HCT116 (cell line): ENCODE data around the gene SLC6A2. TPM values are rescaled to one million over a fixed set of nuclear protein-coding genes. Genes with fewer than 3 reads are reported as not detected.

ENCODE experiments used
- ATAC-seq: fragments of 200-7000 bp; cut with Tn5 transposase; 2 replicates; pipeline ENCODE4 v1.9.1; 2020; ENCODE audit warnings: mild to moderate bottlenecking, moderate library complexity
- BruUV-seq: library from RNA; stranded (reverse); fragments of 400-500 nt; replicated peaks from 2 replicates; lab custom pipeline; 2021; lab: Mats Ljungman, UMichigan
- CTCF ChIA-PET: fragments of 300-600 bp; sonication (Branson Sonifier 250); formaldehyde crosslinking; loops from one replicate; lab custom pipeline; 2021; ENCODE audit warnings: antibody characterized with exemption; lab: Charles Lee
- POLR2A ChIA-PET: fragments of 300-600, 350-600 bp; sonication (Branson Sonifier 250); formaldehyde crosslinking; loops from one replicate; lab custom pipeline; 2021; ENCODE audit warnings: antibody characterized with exemption; lab: Charles Lee
- RAD21 ChIA-PET, 2 experiments: fragments of 300-600 bp; sonication (Branson Sonifier 250); formaldehyde crosslinking; loops; one replicate each; lab custom pipeline; 2023; ENCODE audit warnings: low total read pairs in 2 of 2; ENCODE audit not compliant: uncharacterized antibody in 2 of 2, unreplicated experiment in 2 of 2, low non-redundant PET in 1 of 2; lab: Charles Lee
- DNase-seq: peaks from one replicate; pipeline ENCODE4 v3.0.0-alpha.2; 2010; ENCODE audit warnings: low read depth, low spot score
- H2AFZ ChIP-seq: fragments of 200-600 bp; shearing (Covaris generic), sonication (generic); 2 replicates; pipeline ENCODE4 v1.6.1; 2017; ENCODE audit warnings: low read depth, mixed run types, mixed read lengths, antibody characterized with exemption, low read length; ENCODE audit not compliant: poor library complexity, severe bottlenecking
- H3K27ac ChIP-seq: 2 replicates; pipeline ENCODE4 v1.5.1; 2012; ENCODE audit warnings: low read depth, low read length
- H3K27me3 ChIP-seq: fragments of 200-600 bp; sonication (generic); 2 replicates; pipeline ENCODE4 v1.6.1; 2016; ENCODE audit warnings: mixed run types, low read length, mixed read lengths; ENCODE audit not compliant: insufficient read depth
- H3K36me3 ChIP-seq, 2 experiments: fragments of 200-500 bp in 1 of 2; fragments of 200-600 bp in 1 of 2; sonication (Bioruptor generic) in 1 of 2; sonication (generic) in 1 of 2; 2 replicates each; pipeline versions ENCODE4 v1.5.1 to v1.6.1; 2014 to 2016; ENCODE audit warnings: low read length in 2 of 2, inconsistent platforms in 1 of 2, mixed read lengths in 1 of 2, mixed run types in 1 of 2; ENCODE audit not compliant: insufficient read depth in 2 of 2, control insufficient read depth in 1 of 2
- H3K4me1 ChIP-seq, 2 experiments: fragments of 200-600 bp in 1 of 2; sonication (generic) in 1 of 2; 2 replicates each; pipeline versions ENCODE4 v1.5.1 to v1.6.1; 2012 to 2017; ENCODE audit warnings: low read length in 2 of 2, inconsistent platforms in 1 of 2, mild to moderate bottlenecking in 1 of 2, mixed read lengths in 1 of 2, mixed run types in 1 of 2, moderate library complexity in 1 of 2; ENCODE audit not compliant: insufficient read depth in 2 of 2, control insufficient read depth in 1 of 2
- H3K4me2 ChIP-seq: fragments of 200-600 bp; sonication (generic); 2 replicates; pipeline ENCODE4 v1.6.1; 2017; ENCODE audit warnings: mixed run types, low read length, mixed read lengths
- H3K4me3 ChIP-seq, 2 experiments: fragments of 200-600 bp in 1 of 2; sonication (generic) in 1 of 2; replicated peaks in 1 of 2; 2 replicates each; pipeline ENCODE4 v1.5.1; 2011 to 2016; ENCODE audit warnings: low read length in 2 of 2, control low read depth in 1 of 2, low read depth in 1 of 2, mild to moderate bottlenecking in 1 of 2, mixed read lengths in 1 of 2, mixed run types in 1 of 2
- H3K79me2 ChIP-seq: fragments of 200-600 bp; sonication (generic); 2 replicates; pipeline ENCODE4 v1.6.1; 2017; ENCODE audit warnings: mild to moderate bottlenecking, mixed run types, low read length, moderate library complexity, mixed read lengths; ENCODE audit not compliant: insufficient read depth
- H3K9ac ChIP-seq: fragments of 200-600 bp; sonication (generic); 2 replicates; pipeline ENCODE4 v1.6.1; 2016; ENCODE audit warnings: low read length, mixed read lengths
- H3K9me2 ChIP-seq: fragments of 200-600 bp; sonication (generic), shearing (Covaris generic); 2 replicates; pipeline ENCODE4 v1.6.1; 2017; ENCODE audit warnings: mixed run types, mild to moderate bottlenecking, moderate library complexity; ENCODE audit not compliant: insufficient read depth
- H3K9me3 ChIP-seq, 2 experiments: fragments of 200-500 bp in 1 of 2; fragments of 200-600 bp in 1 of 2; sonication (Bioruptor generic) in 1 of 2; sonication (generic) in 1 of 2; 2 replicates each; pipeline ENCODE4 v1.6.1; 2014 to 2017; ENCODE audit warnings: low read length in 2 of 2, mixed read lengths in 2 of 2, inconsistent platforms in 1 of 2, low read depth in 1 of 2, mild to moderate bottlenecking in 1 of 2, mixed run types in 1 of 2, moderate library complexity in 1 of 2; ENCODE audit not compliant: control insufficient read depth in 1 of 2, insufficient read depth in 1 of 2
- H4K20me1 ChIP-seq: fragments of 200-600 bp; sonication (generic), shearing (Covaris generic); 2 replicates; pipeline ENCODE4 v1.6.1; 2017; ENCODE audit warnings: mixed run types, mild to moderate bottlenecking, moderate library complexity; ENCODE audit not compliant: insufficient read depth
- CEBPB ChIP-seq: IDR thresholded peaks from 2 replicates; pipeline ENCODE4 v1.6.1; 2012; ENCODE audit warnings: low read depth
- EGR1 ChIP-seq: IDR thresholded peaks from 2 replicates; pipeline ENCODE4 v1.6.1; 2012; ENCODE audit warnings: low read depth
- ELF1 ChIP-seq: IDR thresholded peaks from 2 replicates; pipeline ENCODE4 v1.6.1; 2012; ENCODE audit warnings: low read depth, borderline replicate concordance
- EZH2 ChIP-seq: fragments of 200-600 bp; sonication (generic); IDR thresholded peaks from 2 replicates; pipeline ENCODE4 v1.6.1; 2017; ENCODE audit warnings: antibody characterized with exemption, mixed run types
- FOSL1 ChIP-seq: IDR thresholded peaks from 2 replicates; pipeline ENCODE4 v1.6.1; 2012; ENCODE audit warnings: low read depth
- POLR2AphosphoS5 ChIP-seq: IDR thresholded peaks from 2 replicates; pipeline ENCODE4 v1.6.1; 2011; ENCODE audit warnings: mild to moderate bottlenecking, low read depth, low read length, moderate library complexity
- RAD21 ChIP-seq: IDR thresholded peaks from 2 replicates; pipeline ENCODE4 v1.6.1; 2012; ENCODE audit warnings: low read depth, mild to moderate bottlenecking
- SIN3A ChIP-seq: IDR thresholded peaks from 2 replicates; pipeline ENCODE4 v1.6.1; 2012; ENCODE audit warnings: low read depth
- SP1 ChIP-seq: IDR thresholded peaks from 2 replicates; pipeline ENCODE4 v1.6.1; 2012; ENCODE audit warnings: low read depth
- SRF ChIP-seq: IDR thresholded peaks from 2 replicates; pipeline ENCODE4 v1.6.1; 2012; ENCODE audit warnings: low read depth
- ZFX ChIP-seq: fragments of 450-650 bp; IDR thresholded peaks from 2 replicates; pipeline ENCODE4 v1.6.1; 2017
- ZNF274 ChIP-seq: fragments of 200-500 bp; sonication (Bioruptor generic); IDR thresholded peaks from 2 replicates; pipeline ENCODE4 v1.6.1; 2014; ENCODE audit warnings: mild to moderate bottlenecking, low read depth, low read length, inconsistent platforms
- intact Hi-C: fragments of 100-400 bp; cut with micrococcal nuclease; formaldehyde crosslinking; loops from 2 replicates; pipeline ENCODE4 v1.10.0; 2022
- total RNA-seq: library from RNA; stranded (reverse); gene quantifications from one replicate; pipeline ENCODE4 v1.2.1, GENCODE V29; 2021; ENCODE audit not compliant: unreplicated experiment

SLC6A2 gene
- total RNA-seq, 1 experiment from 2014 or later = not detected

DNA sequence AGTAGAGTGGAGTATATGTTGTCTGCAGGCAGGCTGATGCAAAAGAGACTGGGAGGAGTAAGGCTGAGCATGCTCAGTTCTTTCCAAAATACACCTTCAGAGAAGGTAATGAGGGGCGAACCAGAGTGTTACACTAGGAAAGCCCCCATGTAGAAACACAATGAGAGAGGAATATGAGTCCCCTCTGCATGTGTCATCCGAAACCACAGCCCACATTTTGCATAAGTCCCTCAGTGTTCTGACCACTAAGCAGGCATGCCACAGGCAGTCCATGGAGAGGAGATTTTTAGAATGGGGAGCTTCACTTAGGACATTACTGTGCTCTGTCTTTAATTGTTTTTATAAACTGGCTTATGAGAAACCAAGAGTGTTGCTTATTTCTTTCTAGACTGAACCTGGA, 32.0 kb downstream of the SLC6A2 start:
- H2AFZ ChIP-seq = no peak overlapping the region
- H3K79me2 ChIP-seq = no peaks in the 10 kb centered on the region
- H3K27me3 ChIP-seq = peaks cover 31% of the 10 kb centered on the region
- H3K4me1 ChIP-seq = no peaks in the 10 kb centered on the region
- DNase-seq (no peak), ATAC-seq (no peak)
- no peak overlapping the region for H3K4me3 ChIP-seq
- H4K20me1 ChIP-seq = no peaks in the 10 kb centered on the region
- H3K9me3 ChIP-seq = no peaks in the 10 kb centered on the region
- RAD21 ChIA-PET = no interaction called here
- no peak overlapping the region for H3K4me2 ChIP-seq
- no peaks in the 10 kb centered on the region for H3K36me3 ChIP-seq
- CTCF ChIA-PET = no interaction called here
- TF ChIP-seq SRF (no peak), SP1 (no peak)
- H3K9ac ChIP-seq = no peak overlapping the region
- POLR2A ChIA-PET = no interaction called here
- H3K9me2 ChIP-seq = no peaks in the 10 kb centered on the region
- intact Hi-C loops = no loop called here
- H3K27ac ChIP-seq = no peak overlapping the region
- no TSS peak for BruUV-seq

DNA sequence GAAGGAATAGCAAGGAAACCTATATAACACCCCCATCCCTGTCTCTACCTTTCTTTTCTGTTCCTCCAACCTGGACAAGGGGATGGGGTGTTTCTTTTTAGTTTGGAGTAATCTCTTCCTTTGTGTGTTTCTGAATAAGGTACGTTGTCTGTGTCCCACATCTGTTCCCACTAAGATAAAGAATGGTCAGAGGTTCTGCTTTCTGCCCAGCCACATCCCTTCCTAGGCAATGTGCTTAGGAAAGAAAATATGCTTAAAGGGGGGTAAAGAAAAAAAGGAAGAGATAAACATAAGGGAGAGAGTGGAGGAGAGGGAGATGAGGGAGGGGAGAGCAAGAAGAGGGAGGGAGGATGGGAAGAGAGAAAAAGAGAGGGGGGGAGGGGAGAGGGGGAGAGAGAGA, 35.1 kb downstream of the SLC6A2 start:
- no peak overlapping the region for H3K9ac ChIP-seq
- no peak for ATAC-seq
- no peak overlapping the region for H3K27ac ChIP-seq
- ChIA-PET POLR2A (no interaction called here), RAD21 (no interaction called here), CTCF (no interaction called here)
- no peak overlapping the region for H3K4me2 ChIP-seq
- H3K4me3 ChIP-seq = no peak overlapping the region
- DNase-seq = no peak
- H3K4me1 ChIP-seq = no peaks in the 10 kb centered on the region
- intact Hi-C loops = no loop called here
- H3K27me3 ChIP-seq = peaks cover 34% of the 10 kb centered on the region
- no peak overlapping the region for H2AFZ ChIP-seq
- no peaks in the 10 kb centered on the region for H3K36me3 ChIP-seq
- BruUV-seq = no TSS peak
- no peaks in the 10 kb centered on the region for H3K9me3 ChIP-seq
- H4K20me1 ChIP-seq = no peaks in the 10 kb centered on the region
- H3K9me2 ChIP-seq = no peaks in the 10 kb centered on the region
- TF ChIP-seq EGR1 (no peak), POLR2AphosphoS5 (no peak), CEBPB (no peak), ZFX (no peak), RAD21 (no peak), SIN3A (no peak), FOSL1 (no peak), ELF1 (no peak), ZNF274 (no peak), EZH2 (no peak)
- H3K79me2 ChIP-seq = no peaks in the 10 kb centered on the region
